GM12878 (cell line): ENCODE measurements around the gene EPHB2.

ENCODE experiments used
- CHD2 ChIP-seq: IDR thresholded peaks from 2 replicates; pipeline ENCODE4 v1.6.1; 2011; ENCODE audit warnings: low read depth, low read length, improper control_type of control experiment, borderline replicate concordance
- CTCF ChIP-seq, 3 experiments: IDR thresholded peaks in 2 of 3; conservative IDR thresholded peaks in 1 of 3; 2 replicates each; pipeline ENCODE4 v1.5.1; 2011; ENCODE audit warnings: low read depth in 3 of 3, low read length in 3 of 3, mild to moderate bottlenecking in 3 of 3, control low read depth in 2 of 3, moderate library complexity in 2 of 3, inconsistent platforms in 1 of 3, mixed read lengths in 1 of 3; ENCODE audit not compliant: control insufficient read depth in 2 of 3, insufficient read depth in 1 of 3; ENCODE audit errors: extremely low read depth in 1 of 3
- ETV6 ChIP-seq, 2 experiments: fragments of 450-650 bp in 1 of 2; IDR thresholded peaks in 1 of 2; conservative IDR thresholded peaks in 1 of 2; 2 replicates each; pipeline ENCODE4 v1.6.1; 2014; ENCODE audit warnings: antibody characterized with exemption in 1 of 2, borderline replicate concordance in 1 of 2, low read depth in 1 of 2, mild to moderate bottlenecking in 1 of 2, moderate library complexity in 1 of 2
- RAD51 ChIP-seq: fragments of 450-650 bp; IDR thresholded peaks from 2 replicates; pipeline ENCODE4 v1.6.1; 2016; ENCODE audit warnings: moderate library complexity, mild to moderate bottlenecking, inconsistent platforms
- REST ChIP-seq: IDR thresholded peaks from 2 replicates; pipeline ENCODE4 v1.6.1; 2012; ENCODE audit warnings: mild to moderate bottlenecking, low read depth, low read length
- ZNF687 ChIP-seq: fragments of 450-650 bp; IDR thresholded peaks from 2 replicates; pipeline ENCODE4 v1.6.1; 2017; ENCODE audit warnings: mild to moderate bottlenecking, moderate library complexity

GRCh38 chr1:22918644-22919043 is 208.0 kb downstream of the EPHB2 start:
- TF ChIP-seq REST (no peak), CHD2 (no peak), RAD51 (no peak), ZNF687 (no peak), CTCF (IDR thresholded peaks at IDR 0.05 in 2 of 3, conservative IDR thresholded peaks at IDR 0.05 in 1 of 3; ENCODE audit: control insufficient read depth in 2 of 3, extremely low read depth in 1 of 3, insufficient read depth in 1 of 3, low read depth in 3 of 3, low read length in 3 of 3) (no peak), ETV6 (conservative IDR thresholded peaks at IDR 0.05 in 1 of 2, IDR thresholded peaks at IDR 0.05 in 1 of 2; ENCODE audit: borderline replicate concordance in 1 of 2, low read depth in 1 of 2) (no peak)
